T-helper 1 cell treated with Interleukin-12 subunit alpha and Interleukin-12 subunit beta and Interleukin-4 antibody, amounts not matched to agents 30 ng/mL and 1 ng/mL, for 36 hours (primary cell): ENCODE measurements around the gene FAU. TPM values are rescaled to one million over a fixed set of nuclear protein-coding genes. Genes with fewer than 3 reads are reported as not detected.

Source experiments
- intact Hi-C: fragments of 100-400 bp; cut with micrococcal nuclease; formaldehyde crosslinking; loops from one replicate; pipeline ENCODE4 v1.15.1; 2024
- total RNA-seq: library from RNA; stranded (reverse); gene quantifications from 2 replicates; pipeline ENCODE4 v1.2.3, GENCODE V29; 2022

Gene FAU
- total RNA-seq, 1 donor from 2014 or later = 978 TPM

DNA sequence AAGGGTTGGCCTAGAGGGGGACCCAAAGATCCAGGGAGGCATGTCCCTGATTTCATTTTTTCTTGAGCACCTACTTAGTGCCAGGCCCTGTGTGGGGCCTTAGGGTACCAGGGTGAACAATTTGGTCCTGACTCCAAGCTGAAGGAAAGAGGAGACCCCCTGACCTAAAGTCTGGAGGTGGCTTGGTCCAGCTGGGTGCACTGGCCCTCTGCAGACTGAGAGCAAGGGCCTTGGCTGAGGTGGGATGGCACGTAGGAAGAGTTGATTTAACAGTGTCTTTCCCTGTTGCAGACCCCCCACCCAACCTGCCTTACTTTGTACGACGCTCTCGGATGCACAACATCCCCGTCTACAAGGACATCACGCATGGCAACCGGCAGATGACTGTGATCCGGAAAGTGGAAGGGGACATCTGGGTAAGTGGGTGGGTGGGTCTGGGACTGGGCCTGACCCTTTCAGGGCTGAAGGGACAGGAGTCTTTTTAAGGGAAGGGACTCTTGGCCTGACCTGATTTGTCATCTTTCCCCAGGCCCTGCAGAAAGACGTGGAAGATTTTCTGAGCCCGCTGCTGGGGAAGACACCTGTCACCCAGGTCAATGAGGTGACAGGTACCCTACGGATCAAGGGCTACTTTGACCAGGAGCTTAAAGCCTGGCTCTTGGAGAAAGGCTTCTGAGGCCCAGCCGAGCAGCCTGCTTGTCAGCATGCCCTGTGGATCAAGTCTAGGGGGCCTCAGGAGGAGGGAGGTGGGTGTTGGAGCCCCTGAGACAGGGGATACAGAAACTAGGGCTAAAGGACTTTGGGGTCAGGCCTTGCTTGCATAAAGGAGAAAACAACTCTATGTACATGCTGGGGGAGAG is 3.5 kb upstream of the FAU start:
- intact Hi-C loops = loop anchor here (10.0 kb wide), 1 partner anchor 1219 kb away; the partner anchor contains the start of genes B4GAT1 and BRMS1

DNA sequence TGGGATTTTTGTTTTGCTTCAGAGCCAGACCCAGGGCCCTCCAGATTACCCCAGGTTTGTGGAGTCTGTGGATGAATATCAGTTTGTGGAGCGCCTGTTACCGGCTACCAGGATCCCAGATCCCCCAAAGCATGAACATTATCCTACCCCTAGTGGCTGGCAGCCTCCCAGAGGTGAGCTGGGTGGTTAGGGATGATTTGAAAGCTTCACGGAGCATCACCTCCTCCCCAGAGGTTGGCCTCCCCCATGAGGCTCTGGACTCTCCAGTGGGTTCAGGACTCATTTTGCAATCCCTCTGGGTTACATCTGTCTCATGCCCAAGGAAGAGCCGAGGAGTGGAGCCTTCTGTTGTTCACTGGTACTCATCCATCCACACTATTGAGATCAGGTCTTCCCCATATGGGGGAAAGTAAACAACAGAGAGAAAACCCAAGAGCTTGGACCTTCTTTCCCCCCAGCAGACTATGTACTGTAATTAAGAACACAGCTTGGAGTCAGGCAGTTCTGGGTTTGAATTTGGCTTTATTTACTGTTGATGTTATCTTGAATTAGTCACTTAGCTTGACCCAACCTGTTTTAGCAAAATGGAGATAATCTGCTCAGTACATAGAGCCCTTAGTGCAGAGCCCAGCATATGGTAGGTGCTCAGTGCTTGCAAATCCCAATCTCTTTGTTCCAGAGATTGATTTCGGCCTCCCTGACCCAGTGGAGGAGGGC is 2.7 kb upstream of the FAU start:
- intact Hi-C loops = loop anchor here (5.0 to 10.0 kb wide), 2 partner anchors 448 to 1220 kb away; partner anchors contain the start of genes B4GAT1, BRMS1, FAM89B and ZNRD2

DNA sequence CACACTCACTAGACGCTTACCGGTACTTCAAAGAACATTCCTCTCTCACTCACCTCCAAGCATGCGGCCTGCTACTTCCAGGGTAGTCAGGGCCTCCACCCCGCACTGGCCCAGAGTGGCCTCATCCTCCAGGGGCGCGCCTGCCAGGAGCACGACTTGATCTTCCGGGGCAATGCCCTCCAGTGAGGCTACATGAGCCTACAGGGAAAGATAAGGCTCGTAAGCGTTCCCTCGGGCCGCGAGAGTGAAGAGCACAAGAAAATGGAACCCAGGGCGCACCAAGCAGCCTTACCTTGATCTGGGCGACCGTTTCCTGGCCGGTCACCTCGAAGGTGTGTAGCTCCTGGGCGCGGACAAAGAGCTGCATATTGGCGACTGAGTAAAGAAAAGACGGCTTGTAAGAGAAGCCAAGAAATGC is 478 bp downstream of the FAU start:
- intact Hi-C loops = loop anchor here (5.0 to 10.0 kb wide), 2 partner anchors 451 to 1223 kb away; partner anchors contain the start of genes B4GAT1, BRMS1, FAM89B and ZNRD2

DNA sequence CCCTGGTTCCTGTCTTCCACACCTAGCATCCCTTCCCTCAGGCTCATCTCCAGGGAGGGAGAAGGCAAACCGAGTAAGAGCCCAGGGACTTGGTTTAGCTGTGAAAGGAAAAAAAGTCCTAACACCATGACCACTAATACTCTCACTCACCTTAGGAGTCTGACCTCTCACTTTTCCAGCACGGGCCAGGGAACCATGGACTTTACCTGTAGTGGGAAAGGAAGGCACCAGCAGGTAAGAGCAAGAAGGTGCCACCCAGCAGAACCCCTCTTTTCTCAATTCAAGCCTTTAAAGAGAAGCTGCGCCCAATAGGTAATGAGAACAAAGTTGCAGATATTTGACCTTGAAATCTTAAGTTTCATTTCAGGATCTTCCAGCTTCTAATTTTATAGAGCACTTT is 1.1 kb downstream of the FAU start:
- intact Hi-C loops = loop anchor here (5.0 to 10.0 kb wide), 2 partner anchors 451 to 1224 kb away; partner anchors contain the start of genes B4GAT1, BRMS1, FAM89B and ZNRD2

DNA sequence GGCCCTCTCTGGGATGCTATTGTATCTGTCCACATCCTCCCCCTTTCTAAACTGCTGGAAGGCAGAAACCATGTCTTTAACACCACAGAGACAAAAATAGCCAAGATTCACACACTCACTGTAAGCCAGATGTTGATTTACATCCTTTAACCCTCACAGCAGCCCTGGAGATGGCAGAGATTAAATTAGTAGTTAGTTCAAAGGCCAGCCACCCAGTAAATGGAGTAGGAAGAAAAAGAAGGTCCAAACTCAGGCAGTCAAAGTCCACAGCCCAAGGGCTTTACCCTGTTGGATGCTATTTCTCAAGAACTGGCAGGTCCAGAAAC is 2.3 kb downstream of the FAU start:
- intact Hi-C loops = loop anchor here (10.0 kb wide), 1 partner anchor 1145 kb away; the partner anchor contains the start of gene RAB1B

DNA sequence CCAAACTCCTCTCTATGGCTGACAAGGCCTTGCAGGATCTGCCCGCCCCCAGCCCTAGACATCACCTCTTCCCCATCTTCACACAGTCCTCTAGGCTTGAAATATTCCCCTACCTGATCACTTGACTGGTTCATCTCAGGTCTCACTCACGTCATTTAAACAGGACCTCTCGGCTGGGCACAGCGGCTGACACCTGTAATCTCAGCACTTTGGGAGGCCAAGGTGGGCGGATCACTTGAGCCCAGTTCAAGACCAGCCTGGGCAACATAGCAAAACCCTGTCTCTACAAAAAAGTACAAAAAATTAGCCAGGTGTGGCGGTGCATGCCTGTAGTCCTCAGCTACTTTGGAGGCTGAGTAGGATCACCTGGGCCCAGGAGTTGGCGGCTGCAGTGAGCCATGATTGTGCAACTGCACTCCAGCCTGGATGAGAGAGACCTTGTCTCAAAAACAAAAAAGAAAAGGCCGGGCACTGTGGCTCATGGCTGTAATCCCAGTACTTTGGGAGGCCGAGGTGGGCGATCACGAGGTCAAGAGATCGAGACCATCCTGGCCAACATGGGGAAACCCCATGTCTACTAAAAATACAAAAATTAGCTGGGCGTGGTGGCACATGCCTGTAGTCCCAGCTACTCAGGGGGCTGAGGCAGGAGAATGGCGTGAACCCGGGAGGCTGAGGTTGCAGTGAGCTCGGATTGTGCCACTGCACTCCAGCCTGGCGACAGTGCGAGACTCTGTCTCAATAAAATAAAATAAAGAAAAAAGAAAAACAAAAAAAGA is 2.9 kb downstream of the FAU start:
- intact Hi-C loops = loop anchor here (10.0 kb wide), 1 partner anchor 1146 kb away; the partner anchor contains the start of gene RAB1B

DNA sequence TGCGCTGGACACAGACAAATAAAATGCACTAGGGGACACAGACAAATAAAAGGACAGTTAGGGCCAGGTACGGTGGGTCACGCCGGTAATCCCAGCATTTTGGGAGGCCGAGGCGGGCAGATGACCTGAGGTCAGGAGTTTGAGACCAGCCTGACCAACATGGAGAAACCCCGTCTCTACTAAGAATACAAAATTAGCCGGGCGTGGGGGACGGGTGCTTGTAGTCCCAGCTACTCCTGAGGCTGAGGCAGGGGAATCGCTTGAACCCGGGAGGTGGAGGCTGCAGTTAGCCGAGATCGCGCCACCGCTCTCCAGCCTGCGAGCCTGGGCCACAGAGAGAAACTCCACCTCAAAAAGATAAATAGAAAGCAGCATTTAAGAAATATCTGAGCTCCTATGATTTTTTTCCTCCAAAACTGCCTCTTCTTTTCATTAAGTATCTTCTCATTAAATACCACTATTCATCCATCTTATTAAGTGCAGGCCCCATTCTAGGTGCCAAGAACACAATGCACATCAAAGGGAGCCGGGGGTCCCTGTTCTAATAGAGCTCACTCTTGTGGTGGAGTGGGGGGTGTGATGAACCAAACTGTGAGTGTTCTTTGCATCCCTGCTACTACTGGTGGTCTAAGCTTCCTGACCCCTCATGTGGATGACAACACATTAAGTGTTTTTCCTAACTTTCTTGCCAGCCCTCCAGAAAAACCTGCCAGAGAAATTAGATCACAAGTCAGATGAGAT is 3.7 kb downstream of the FAU start:
- intact Hi-C loops = loop anchor here (10.0 kb wide), 1 partner anchor 1147 kb away; the partner anchor contains the start of gene RAB1B

DNA sequence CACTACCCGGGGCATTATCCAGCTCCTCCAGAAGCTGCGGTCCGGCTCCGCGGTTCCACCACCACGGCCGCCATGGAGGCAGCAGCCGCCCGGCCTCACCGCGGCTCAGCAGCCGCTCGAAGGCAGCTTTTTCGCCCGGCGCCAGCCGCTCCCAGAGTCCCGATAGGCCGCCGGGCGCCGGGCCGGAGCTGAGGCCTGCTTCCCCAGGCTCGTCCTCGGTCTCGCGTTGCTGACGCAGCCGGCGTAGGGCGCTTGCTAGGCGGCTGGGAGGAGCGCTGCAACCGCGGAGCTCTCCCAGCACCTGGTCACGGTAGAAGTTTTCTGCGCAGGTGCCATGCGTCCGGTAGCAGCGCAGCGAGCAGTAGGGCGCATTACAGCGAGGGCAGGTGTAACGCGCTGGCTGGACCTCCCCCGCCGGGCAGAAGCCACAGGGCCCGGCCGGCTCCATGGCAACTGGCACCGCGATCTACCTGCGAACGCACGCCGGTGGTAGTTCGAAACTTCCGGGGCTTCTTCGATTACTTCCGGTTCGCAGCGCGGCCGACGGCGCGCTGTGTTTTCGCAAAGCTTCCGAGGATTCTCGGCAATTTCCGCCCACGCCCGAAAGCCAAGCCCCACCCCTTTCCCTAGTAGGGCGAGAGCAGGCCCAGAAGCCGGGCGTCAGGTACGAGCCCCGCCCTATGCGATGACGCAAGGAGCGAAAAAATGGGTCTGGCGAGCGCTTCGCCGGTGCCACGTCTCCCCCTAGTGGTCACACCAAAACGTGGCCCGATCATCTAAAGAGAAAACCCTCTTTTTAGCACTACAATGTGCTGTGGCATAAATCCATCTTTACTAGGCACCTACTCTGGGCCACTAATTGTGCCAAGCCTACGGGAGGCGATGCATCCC is 4.5 kb downstream of the FAU start, which contains the start of gene ZNHIT2:
Gene ZNHIT2, minus strand, starts transcription at position 496 of the 891 bp plus-strand sequence. Its CDS starts 48 bp downstream, at position 448.
- intact Hi-C loops = loop anchor here (1.0 to 10.0 kb wide), 13 partner anchors 18 to 1147 kb away; partner anchors contain the start of genes ATG2A, CDCA5, MEN1 and PCNX3

DNA sequence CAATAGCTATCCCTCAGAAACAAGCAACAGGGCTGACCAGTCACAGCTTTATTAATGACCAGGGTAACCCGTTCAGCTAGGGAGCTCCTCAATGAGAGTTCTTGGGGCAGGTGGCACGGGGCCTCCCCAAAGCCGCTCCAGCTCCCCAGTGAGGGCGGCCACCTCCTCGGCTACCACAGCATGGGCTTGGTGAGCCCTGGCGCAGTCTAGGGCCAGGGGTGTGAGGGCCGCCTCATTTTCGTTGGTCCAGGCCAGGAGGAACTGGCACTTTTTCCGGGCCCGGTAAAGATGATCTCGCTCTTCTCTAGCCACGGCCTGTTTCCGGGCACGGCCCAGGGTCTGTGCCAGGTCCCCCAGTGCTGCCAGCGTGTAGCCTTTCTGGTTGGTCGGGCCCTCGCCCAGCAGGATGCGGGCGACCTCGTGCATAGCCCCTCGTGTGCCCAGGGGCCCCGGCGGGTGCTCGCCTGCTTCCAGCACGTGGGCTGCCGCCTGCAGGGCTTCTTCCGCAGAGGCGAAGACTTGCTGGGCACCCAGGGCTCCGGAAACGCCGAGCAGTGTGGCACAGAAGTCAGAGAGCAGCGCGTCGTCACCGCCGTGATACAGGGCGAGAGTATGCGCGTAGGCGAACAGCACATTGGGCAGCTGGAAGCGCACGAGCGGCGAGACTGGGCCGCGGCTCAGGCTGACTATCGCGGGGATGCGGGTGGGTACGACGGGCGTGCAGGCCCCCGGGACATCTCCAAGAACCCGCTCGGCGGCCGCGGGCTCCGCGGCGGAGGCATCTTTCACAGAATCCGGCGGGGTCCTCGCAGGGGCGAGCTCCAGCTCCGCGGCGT is 5.3 kb downstream of the FAU start:
- intact Hi-C loops = loop anchor here (1.0 to 10.0 kb wide), 13 partner anchors 19 to 1148 kb away; partner anchors contain the start of genes ATG2A, CDCA5, MEN1 and PCNX3

DNA sequence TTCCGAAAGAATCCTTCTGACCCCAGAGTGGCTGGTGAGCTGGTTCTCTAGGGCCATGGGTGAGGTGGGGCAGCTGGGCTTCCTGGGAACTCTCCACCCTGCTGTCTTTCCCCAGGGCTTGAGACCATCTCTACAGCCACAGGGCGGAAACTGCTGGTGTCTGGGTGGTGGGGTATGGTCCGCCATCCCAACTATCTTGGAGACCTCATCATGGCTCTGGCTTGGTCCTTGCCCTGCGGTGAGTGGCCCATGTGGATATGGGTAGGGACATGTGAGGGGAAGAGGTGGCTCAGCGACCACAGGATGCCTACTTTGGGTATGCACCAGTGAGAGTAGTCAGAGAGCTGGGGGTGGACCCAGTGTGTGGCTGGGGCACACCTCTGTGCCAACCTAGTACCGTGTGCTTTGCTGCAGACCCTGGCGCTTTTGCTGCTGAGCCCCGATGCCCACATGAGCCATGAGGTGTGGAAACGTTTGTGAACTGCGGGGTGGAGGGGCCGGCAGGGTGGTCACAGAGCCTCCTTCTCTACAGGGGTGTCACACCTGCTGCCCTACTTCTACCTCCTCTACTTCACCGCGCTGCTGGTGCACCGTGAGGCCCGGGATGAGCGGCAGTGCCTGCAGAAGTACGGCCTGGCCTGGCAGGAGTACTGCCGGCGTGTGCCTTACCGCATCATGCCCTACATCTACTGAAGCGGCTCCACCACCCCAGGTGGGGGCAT is 6.4 kb downstream of the FAU start:
- intact Hi-C loops = loop anchor here (10.0 kb wide), 1 partner anchor 1149 kb away; the partner anchor contains the start of gene RAB1B

DNA sequence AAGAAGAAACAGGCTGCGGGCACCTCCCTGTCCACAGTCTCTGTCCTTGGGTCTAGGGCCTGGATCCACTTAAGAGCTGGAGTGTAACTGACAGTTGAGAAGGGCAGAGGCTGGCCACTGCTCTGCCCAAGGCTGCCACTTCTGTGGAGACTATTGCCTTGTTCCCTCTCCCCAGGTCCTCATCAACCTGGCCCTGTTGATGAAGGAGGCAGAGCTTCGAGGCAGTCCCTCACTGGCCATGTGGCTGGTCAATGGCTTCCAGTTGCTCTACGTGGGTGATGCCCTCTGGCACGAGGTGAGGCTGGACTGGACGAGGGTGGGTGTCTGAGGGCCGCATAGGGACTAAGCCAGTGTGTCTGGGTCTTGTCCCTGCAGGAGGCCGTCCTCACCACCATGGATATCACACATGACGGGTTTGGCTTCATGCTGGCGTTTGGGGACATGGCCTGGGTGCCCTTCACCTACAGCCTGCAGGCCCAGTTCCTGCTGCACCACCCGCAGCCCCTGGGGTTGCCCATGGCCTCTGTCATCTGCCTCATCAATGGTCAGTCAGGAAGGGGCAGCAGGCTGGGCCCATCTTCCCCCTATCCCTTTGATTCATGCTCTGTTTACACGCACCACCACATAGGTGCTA is 7.3 kb downstream of the FAU start:
- intact Hi-C loops = loop anchor here (5.0 to 10.0 kb wide), 2 partner anchors 218 to 1150 kb away; partner anchors contain the start of genes DPF2 and RAB1B

DNA sequence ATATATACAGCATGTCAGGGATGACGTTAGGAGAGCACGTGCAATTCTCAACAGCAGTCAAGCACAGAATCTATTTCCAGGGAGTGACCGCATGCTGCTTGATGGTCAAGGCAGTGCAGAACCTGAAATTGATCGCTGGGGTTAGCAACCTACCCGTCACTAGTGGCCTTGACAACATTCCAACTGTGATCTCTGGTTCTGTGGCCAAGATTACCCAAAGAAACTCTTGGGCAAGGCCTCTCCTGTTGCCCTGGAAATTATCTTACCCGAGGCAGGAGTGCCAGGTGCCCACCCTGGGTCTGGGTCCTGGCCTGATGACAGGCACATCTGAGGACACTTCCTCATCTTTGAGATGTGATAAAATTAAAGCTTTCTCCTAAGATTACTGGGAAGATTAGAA is 8.1 kb downstream of the FAU start:
- intact Hi-C loops = loop anchor here (5.0 to 10.0 kb wide), 2 partner anchors 218 to 1151 kb away; partner anchors contain the start of genes DPF2 and RAB1B

DNA sequence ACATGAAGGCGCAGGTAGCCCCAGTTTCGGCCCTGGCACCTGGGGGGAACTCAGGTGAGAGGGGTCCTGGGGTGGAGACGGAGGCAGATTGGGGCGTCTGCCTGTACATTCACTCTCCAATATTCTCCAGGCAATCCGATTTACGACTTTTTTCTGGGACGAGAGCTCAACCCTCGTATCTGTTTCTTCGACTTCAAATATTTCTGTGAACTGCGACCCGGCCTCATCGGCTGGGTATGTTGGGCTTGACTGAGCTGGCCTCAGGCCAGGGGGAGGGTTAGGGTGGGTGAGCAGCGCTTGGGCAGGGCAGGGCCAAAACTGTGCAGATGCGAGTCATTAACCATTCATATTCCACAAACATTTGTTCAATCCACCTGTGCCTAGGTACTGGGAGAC is 8.6 kb downstream of the FAU start:
- intact Hi-C loops = loop anchor here (5.0 to 10.0 kb wide), 2 partner anchors 219 to 1151 kb away; partner anchors contain the start of genes DPF2 and RAB1B

DNA sequence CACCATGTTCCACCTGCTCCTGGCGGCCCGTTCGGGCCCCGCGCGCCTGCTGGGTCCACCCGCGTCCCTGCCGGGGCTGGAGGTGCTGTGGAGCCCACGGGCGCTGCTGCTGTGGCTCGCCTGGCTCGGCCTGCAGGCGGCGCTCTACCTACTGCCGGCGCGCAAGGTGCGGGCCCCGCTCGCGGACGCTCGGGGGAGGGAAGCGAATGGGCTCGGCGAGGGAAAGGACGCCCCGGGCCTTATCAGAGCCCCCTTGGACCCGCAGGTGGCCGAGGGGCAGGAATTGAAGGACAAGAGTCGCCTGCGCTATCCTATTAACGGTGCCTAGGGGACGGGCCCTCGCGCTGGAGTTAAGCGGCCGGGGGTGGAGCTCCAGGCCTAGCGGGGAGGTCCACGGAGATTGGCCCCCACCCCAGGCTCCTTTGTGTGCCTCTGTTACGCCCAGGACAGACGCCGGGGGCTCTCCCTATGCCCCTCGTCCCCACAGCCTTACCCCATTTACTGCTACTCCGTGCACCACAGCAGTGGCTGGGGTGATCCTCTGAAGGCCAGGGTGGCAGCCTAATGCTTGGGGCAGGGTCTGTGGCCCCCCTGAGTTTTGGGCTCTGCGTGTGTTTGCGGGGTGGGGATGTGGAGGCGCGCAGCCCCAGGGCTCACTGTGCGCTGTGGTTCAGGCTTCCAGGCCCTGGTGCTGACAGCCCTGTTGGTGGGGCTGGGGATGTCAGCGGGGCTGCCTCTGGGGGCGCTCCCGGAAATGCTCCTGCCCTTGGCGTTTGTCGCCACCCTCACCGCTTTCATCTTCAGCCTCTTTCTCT is 9.2 kb downstream of the FAU start:
- intact Hi-C loops = loop anchor here (1.0 to 10.0 kb wide), 3 partner anchors 85 to 1152 kb away; partner anchors contain the start of genes DPF2, RAB1B and SNX15

DNA sequence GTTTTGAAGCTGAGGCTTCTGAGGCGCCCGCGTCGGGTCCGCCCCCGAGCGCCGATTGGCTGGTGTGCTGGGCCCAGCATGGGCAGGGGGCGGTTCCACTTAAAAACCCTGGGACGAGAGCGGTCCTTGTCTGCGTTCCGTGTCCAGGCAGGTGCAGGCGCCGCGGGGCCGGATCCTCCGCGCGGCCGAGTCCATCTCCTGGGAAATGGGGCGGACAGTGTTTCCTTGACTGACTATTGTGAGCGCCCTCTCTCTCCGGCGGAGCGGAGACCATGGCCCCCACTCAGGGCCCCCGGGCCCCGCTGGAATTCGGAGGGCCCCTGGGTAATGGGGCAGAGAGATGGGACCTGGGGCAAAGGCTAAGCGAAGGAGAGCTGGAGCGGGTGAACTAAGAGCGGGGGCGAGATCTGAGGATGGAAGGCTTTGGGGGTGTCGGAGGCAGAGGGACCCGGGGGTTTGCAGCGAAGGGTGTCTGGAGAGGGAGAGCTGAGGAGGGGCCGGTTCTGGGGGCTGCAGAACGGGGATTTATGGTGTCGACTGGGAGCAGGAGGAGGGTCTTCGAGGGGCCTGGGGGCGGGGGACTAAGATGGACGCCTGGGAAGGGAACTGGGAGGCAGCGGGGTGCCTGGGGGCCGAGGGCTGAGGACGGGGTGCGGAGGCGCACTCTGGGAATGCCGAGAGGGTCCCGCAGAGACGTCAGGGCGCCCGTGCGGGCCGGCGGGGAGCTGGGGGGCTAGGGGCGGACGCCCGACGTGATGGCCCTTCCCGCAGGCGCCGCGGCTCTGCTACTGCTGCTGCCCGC is 10.0 kb downstream of the FAU start, which contains the start of gene TM7SF2:
Gene TM7SF2, plus strand, starts transcription at position 129 of the 802 bp plus-strand sequence. Its CDS starts 144 bp downstream, at position 273.
- intact Hi-C loops = loop anchor here (1.0 to 10.0 kb wide), 4 partner anchors 85 to 1153 kb away; partner anchors contain the start of genes CDC42EP2, DPF2, RAB1B and SNX15
